GM23338 (cell line): ENCODE data around the gene MAPK12.

Experiments used
- CTCF ChIP-seq, 2 experiments: fragments of 200-600 bp in 1 of 2; sonication (generic) in 1 of 2; conservative IDR thresholded peaks; 2 replicates each; pipeline versions ENCODE4 v1.5.1 to v1.6.1; 2016 to 2017; ENCODE audit warnings: antibody characterized with exemption in 2 of 2, low read depth in 2 of 2, mild to moderate bottlenecking in 2 of 2, moderate library complexity in 1 of 2
- EZH2 ChIP-seq: fragments of 200-600 bp; sonication (generic); IDR thresholded peaks from one replicate; pipeline ENCODE4 v1.8.0; 2017; ENCODE audit warnings: antibody characterized with exemption, mild to moderate bottlenecking, low read depth; ENCODE audit not compliant: unreplicated experiment
- EZH2phosphoT487 ChIP-seq: fragments of 200-600 bp; sonication (generic); IDR thresholded peaks from one replicate; pipeline ENCODE4 v1.8.1; 2018; ENCODE audit warnings: antibody characterized with exemption; ENCODE audit not compliant: unreplicated experiment
- POLR2AphosphoS5 ChIP-seq: IDR thresholded peaks from 2 replicates; pipeline ENCODE4 v1.6.1; 2016; ENCODE audit warnings: antibody characterized with exemption, low read depth
- REST ChIP-seq: IDR thresholded peaks from one replicate; pipeline ENCODE4 v1.6.1; 2018; ENCODE audit warnings: antibody characterized with exemption; ENCODE audit not compliant: unreplicated experiment

GRCh38 chr22:50220603-50221409, 40.7 kb downstream of the MAPK12 start:
- no peak for TF ChIP-seq CTCF (conservative IDR thresholded peaks at IDR 0.05; ENCODE audit: low read depth in 2 of 2)
- TF ChIP-seq POLR2AphosphoS5, result no peak
- TF ChIP-seq EZH2, result no peak
- no peak for TF ChIP-seq REST
- TF ChIP-seq EZH2phosphoT487, result no peak
